Epithelial cell of prostate (primary cell): Measurements from ENCODE around the gene ZDHHC5.
A peak's percentile ranks its signal among the peaks of the same experiment; 100 is the strongest.
"Not testable (repeated sequence)": the region's sequence is repeated elsewhere in the genome, so short reads cannot be mapped to it uniquely, and the experiment has no call there.

Experiments
- DNase-seq: peaks from one replicate; pipeline ENCODE4 v3.0.0-alpha.2; 2011; ENCODE audit warnings: low read depth, low spot score
- H3K27ac ChIP-seq: fragments of 450-650 bp; 2 replicates; pipeline ENCODE4 v1.5.1; 2017; ENCODE audit warnings: mild to moderate bottlenecking

ZDHHC5 gene

DNA sequence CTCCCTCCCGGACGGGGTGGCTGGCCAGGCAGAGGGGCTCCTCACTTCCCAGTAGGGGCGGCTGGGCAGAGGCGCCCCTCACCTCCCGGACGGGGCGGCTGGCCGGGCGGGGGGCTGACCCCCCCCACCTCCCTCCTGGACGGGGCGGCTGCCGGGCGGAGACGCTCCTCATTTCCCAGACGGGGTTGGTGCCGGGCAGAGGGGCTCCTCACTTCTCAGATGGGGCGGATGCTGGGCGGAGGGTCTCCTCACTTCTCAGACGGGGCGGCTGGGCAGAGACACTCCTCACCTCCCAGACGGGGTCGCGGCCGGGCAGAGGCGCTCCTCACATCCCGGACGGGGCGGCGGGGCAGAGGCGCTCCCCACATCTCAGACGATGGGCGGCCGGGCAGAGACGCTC, 48.8 kb downstream of the ZDHHC5 start:
- not testable (repeated sequence) for DNase-seq

DNA sequence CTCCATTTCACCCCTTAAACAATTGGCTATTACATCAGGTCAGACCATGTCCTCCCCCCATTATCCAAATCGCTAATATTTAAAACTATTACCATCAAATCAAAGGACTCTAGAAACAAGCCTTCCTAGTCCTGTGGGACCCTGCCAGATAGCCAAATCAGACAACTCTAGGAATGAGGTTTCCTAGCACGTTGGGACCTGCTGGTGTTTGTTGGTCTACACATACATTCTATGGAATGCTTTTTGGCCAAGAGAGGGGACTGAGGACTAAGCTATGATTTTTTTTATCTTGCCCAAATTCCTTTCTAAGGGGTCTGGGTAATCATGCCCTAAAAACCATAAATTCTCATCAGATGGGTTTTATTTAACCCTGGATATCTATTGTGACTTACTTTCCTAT, 59.3 kb downstream of the ZDHHC5 start:
- peak overlapping the region; percentile 16 for H3K27ac ChIP-seq
- DNase-seq, result no peak

More for the DNA sequence above, 48.8 kb downstream of the ZDHHC5 start:
- H3K27ac ChIP-seq, result not testable (repeated sequence)

DNA sequence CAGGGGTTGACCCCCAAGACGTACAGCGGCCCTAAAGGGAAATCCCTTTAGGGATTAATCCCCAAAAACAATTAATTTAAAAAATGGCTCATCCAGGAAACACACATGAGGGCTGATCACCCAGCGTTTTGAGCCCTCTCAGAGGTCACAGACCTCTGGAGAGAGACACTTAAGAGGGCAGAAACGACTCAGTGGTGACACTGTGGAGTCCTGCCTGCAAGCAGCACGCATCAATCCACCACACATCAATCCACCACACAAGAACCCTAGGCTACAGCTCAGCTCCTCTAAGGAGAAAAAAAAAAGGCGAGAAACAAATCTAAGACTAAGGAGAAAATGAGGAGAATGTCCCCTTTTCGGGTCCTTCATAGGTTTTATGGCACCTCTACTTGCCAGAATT, 60.9 kb downstream of the ZDHHC5 start:
- H3K27ac ChIP-seq, result no peak overlapping the region
- DNase-seq, result no peak

DNA sequence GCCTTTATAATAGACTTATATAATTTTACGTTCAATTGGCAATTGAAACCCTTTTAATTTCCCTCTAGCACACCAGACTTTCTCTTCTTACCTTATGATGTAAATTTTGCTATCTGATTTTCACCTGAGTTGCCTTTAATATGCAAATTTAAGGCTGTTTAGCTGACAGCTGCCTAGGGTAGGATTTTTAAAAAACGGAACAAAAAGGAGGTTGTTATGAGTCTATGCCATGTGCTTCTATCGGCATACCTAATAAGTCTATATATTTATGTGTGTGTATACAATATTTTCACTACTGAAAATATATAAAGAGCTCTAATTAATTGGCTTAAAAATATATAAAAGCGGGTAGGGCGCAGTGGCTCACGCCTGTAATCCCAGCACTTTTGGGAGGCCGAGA, 61.6 kb downstream of the ZDHHC5 start:
- no peak for DNase-seq
- no peak overlapping the region for H3K27ac ChIP-seq

DNA sequence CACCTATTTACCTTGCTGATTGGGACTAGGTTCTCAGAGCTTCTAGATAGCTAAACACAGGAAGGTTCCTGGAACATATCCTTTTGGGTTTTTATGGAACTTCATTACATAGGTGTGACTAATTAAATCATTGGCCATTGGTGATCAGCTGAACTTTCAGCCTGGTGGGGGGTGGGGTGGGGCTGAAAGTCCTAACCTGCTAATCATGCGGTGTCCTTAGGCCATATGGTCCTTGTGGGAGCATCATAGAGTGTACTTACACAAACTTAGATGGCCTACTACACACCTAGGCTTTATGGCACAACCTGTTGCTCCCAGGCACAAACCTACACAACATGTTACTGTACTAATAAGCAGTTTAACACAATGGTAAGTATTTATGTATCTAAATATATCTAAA, 64.7 kb downstream of the ZDHHC5 start:
- no peak overlapping the region for H3K27ac ChIP-seq
- DNase-seq, result no peak

DNA sequence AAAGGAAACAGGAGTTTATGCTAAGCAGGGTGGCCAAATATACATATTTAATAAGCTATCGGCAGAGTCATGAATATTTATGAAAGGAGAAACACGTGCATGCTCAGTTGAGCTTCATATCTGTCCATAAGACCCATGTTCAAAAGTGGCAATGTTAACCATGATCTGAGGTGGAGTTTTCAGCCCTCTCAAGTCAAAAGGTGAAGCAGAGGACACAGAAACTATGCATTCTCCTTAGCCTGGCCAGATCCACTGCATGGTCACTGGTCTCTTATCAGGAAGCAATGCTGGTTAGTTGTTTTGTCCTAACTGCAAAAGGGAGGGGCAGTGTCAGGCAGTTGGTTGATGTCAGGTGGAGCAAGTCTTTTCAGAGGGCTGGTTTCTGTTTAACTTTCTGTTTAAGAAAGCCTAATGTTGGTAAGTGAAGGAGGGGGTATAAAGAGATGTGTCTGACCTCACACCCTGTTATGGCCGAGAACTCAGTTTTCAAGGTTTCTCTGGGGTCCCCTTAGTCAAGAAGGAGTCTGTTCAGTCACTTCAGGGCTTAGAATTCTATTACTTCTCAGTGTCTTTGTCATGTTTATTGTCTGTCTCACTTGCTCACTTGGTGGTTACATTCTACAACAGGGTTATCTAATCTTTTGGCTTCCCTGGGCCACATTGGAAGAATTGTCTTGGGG, 67.8 kb downstream of the ZDHHC5 start:
- H3K27ac ChIP-seq, result no peak overlapping the region
- peak; percentile 20 for DNase-seq

DNA sequence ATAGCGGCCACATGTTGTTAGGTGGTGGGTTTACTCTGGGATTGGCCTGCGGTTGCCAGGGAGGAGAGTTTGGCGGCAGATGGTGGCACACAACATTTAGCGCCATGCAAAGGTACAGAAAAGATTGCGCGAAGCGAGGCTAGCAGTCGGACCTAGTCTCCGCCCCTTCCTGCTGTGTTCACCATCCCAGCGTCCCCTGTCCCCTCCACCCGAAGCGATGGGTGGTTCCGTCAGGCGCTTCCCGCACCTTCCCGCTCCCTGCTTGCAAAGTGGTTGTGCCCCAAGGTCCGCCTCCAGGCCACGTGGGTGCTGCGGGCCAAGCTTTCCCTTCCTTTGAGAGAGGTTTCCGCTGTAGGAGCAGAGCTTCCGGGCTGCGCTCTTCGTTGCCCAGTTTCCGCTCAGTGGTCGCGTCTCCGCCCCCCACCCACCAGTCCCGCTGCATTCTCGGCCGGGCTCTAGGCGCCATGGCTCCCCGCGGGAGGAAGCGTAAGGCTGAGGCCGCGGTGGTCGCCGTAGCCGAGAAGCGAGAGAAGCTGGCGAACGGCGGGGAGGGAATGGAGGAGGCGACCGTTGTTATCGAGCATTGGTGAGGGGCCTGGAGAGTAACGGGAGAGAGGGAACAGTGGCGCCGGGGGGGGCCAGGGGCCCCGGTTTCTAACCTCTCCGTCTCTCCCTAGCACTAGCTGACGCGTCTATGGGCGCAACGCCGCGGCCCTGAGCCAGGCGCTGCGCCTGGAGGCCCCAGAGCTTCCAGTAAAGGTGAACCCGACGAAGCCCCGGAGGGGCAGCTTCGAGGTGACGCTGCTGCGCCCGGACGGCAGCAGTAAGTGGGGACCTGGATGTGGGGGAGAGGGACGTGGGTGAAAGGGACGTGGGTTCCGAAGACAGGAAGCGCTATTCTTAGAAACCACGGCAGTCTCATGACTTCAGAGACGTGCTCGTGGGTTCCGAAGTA, 73.5 kb downstream of the ZDHHC5 start, which contains the start of gene SELENOH:
TSS of gene SELENOH (plus strand) at position 360 of the 955 bp plus-strand sequence. CDS start at position 465, 105 bp downstream.
- peak; percentile 82 for DNase-seq
- H3K27ac ChIP-seq, result peak within 1 kb of the TSS; percentile 71

DNA sequence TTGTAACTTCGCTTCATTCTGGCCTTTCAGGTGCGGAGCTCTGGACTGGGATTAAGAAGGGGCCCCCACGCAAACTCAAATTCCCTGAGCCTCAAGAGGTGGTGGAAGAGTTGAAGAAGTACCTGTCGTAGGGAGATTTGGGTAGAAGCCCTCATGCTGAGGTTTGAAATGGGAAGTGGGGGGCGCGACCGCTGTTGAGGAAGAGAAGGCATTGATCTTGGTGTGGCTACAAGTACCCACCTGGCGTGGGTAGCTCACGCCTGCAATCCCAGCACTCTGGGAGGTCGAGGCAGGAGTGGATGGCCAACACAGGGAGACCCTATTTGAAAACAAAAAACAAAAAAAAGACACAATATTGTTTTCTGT, 74.2 kb downstream of the ZDHHC5 start:
- DNase-seq, result no peak
- peak overlapping the region; percentile 71 for H3K27ac ChIP-seq

DNA sequence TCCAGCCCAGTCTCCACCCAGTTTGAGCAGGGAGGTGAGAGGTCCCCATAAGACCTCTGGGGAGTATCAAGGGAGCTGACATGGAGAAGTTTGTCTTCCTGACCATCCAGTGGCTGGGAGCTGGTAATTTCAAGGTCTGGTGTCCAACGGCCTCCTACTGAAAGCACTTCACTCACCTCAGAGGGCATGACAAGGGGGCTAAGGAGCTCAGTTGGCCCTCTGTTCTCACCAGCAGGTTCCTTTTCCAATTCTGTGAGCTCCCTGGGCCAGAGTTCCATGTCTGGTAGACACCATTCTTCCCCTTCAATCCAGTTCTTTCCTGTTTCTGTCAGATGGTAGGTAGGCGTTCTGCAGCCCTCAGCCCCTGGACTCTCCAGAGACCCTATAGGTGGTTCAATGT, 76.4 kb downstream of the ZDHHC5 start:
- no peak overlapping the region for H3K27ac ChIP-seq
- no peak for DNase-seq

DNA sequence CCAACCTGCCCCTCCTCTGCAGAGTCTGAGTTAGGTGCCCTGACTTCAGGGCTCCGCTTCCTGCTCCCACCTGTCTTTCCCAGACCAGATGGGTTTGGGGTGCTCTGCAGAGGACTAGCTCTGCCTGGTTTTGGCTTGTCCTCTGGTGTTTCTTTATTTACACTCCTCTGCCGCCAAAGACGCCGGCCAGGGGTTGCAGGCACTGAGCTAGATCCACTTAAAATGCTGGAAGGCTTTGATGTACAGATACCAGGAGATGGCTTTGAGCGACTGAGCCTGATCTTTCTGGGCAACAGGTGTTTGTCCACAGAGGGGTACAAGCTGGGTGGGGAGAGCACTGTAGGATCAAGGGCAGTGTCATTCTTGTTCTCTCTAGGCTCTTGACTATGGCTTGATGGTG, 77.3 kb downstream of the ZDHHC5 start:
- DNase-seq, result no peak

DNA sequence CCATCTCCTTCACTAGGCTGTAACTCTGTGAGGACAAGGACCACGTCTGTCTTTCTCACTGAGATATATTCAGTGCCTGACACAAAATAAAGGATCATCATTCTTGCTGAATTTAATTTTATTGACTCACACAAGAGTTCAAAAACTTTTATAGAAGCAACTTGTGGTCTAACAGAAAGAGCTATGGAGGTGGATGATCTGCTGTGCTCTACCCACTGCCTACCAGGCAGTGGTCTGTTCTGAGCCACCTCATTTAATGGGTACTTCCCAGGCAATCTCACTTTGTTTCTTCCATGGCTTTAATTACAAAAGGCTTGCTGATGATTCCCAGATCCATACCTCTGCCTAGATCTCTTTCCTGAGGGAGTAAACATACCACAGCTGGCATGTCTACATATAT, 79.0 kb downstream of the ZDHHC5 start:
- H3K27ac ChIP-seq, result no peak overlapping the region
- no peak for DNase-seq

More for the DNA sequence above, 77.3 kb downstream of the ZDHHC5 start:
- H3K27ac ChIP-seq, result no peak overlapping the region
